GM12874 (cell line): ENCODE data around the gene FAM120C.

Experiments used
- CTCF ChIP-seq: IDR thresholded peaks from 2 replicates; pipeline ENCODE4 v1.5.1; 2011; ENCODE audit warnings: low read depth, mild to moderate bottlenecking, control low read depth, low read length, moderate library complexity; ENCODE audit not compliant: insufficient read depth

Gene FAM120C

DNA sequence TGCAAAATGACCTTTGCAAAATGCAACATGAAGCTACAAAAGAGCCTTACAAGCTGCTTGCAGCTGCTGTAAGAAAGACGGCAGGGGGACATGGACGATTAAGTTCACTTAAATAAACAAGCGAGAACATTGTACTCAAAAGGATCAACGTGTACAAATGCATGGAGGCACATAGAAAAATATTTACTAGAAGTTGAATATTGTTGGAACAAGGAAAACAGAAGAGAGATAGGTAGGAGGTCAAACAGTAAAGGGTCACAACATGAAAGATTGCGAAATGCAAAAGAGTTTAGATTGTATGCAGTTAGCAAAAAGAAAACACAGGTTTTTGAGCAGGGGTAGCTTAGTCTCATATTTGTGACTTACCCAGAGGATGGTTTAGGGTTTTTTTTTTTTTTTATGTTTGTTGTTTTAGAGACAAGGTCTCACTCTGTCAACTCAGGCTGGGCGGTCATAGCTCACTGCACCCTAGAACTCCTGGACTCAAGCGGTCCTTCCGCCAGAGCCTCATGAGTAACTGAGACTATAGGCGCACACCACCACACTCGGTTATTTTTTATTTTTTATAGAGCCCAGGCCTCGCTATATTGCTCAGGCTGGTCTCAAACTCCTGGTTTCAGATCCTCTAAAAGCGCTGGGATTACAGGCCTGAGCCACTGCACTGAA is 137.4 kb downstream of the FAM120C start:
- no peak for TF ChIP-seq CTCF

GRCh38 chrX:54044877-54045338 is 138.1 kb downstream of the FAM120C start:
- TF ChIP-seq CTCF = no peak

DNA sequence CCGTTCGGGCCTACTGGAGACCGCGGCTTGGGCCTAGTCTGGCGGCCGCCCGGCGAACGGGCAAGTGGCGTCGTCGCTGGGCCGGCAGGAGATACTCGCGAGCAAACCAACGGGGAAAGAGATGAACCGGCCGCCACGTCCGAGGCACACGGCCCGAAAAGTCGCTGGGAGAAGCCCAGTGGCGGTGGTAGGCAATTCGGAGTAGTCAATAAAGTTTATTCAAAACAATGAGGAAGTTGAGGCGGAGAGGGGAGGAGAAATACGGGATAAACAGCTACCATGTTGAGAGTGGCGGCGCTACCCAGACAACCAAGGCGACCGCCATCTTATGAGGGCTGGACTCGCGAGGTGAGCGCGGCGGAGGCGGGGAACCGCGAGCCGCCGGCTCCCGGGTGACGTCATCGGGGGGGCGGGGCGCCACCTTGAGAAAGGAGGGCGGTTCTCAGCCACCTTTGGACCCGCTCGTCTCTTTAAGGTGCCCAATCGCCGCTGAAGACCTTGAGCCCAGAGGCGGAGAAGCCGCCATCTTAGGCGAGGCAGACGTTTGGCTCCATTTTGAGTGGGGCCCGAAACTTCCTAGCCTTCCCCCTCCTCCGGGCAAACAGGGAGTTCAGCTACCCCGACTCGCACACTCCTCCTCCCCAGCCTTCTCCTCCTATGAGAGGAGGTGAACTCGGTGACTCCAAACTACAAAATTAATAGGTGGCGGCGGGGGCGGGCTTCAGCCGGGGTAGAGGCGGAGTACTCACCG is 138.8 kb downstream of the FAM120C start, which contains the start of gene PHF8:
TSS of gene PHF8 (minus strand) at position 348 of the 751 bp plus-strand sequence. CDS start 1,745 bp downstream, outside the sequence.
- no peak for TF ChIP-seq CTCF

GRCh38 chrX:54043541-54044125 is 139.4 kb downstream of the FAM120C start:
- no peak for TF ChIP-seq CTCF

DNA sequence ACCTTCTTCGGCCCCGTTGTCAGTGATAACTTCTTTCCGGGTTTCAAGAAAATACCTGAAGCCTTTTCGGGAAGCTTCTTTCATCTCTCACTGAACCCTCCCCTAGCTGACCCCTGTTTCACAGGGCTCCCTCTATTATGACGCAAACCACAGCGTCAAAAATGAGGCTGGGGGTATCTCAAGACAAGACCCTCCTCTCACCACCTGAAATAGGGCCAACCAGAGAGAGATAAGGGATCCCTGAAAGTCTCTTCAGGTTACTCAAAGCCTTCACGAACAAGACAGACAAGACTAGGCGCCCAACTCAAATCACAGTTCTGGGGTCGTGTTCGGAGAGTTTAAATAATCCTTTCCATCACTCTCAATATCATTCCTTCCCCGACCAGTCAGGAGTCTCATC is 140.0 kb downstream of the FAM120C start:
- no peak for TF ChIP-seq CTCF

DNA sequence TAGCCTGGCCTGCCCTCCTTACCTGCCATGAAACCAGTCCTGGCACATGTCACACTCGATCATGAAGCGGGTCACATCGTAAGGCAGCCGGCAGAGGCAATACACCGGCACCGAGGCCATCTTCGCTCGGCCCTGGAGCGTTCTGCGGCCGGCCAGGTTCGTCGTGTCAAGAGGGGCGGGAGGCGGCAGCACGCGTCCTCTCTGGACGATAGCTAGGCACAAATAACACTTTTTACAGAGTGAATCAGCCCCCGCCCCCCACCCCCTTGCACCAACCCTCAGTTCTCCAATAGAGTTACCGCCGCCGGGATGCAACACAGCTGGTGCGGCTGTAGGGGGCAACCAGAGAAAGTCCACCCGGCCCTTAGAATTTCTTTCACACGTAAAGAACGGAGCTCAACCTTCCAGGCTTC is 140.4 kb downstream of the FAM120C start:
- TF ChIP-seq CTCF = no peak

GRCh38 chrX:54030329-54030728 is 152.7 kb downstream of the FAM120C start:
- no peak for TF ChIP-seq CTCF
